Measurements from ENCODE around the gene PCNX3. TPM values are rescaled to one million over a fixed set of nuclear protein-coding genes. Genes with fewer than 3 reads are reported as not detected.

Gene PCNX3
- polyA plus RNA-seq, 3 donors = 0.58 to 36.4 (median 1.7) TPM

DNA sequence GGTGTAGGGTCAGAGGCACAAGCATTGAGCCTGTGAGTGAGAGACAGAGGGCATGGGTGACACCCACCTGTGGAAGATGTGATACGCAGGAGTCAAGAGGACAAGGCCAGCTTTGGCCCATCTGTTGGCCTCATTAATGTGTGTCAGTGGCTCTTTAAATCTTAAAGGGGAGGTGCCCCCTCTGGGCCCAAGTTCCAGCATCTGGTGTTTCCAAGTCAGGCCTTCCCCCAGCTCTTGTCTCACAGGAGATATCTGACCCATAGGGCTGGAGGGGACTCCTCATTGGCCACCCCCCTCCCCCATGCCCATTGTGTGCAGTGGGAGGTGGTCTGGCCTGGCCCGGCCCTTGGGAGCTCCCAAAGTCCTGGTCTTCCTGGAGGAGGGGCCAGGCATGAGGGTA lies 28.9 kb upstream of the PCNX3 start:
- Histone ChIP-seq H3K9me3 (replicated peaks in 1 of 2; ENCODE audit: control insufficient read depth in 1 of 2, insufficient read depth in 1 of 2, low read length in 2 of 2) (no peaks in the 10 kb centered on the region), H3K9ac (ENCODE audit: insufficient read depth, low read length, poor library complexity, severe bottlenecking) (peak overlapping the region; percentile 51), H3K27me3 (ENCODE audit: control insufficient read depth in 2 of 2, insufficient read depth in 2 of 2, low read length in 2 of 2) (no peaks in the 10 kb centered on the region), H3K79me2 (ENCODE audit: insufficient read depth, low read length) (peaks cover 78% of the 10 kb centered on the region), H4K20me1 (ENCODE audit: insufficient read depth, low read length) (peaks cover 97% of the 10 kb centered on the region), H3K4me3 (replicated peaks in 1 of 3; ENCODE audit: low read depth in 2 of 3, low read length in 3 of 3) (peak overlapping the region; percentile 7 to 74 (median 30)), H3K4me2 (replicated peaks; ENCODE audit: extremely low read depth, low read length, poor library complexity, severe bottlenecking) (peak overlapping the region; percentile 82), H3K4me1 (ENCODE audit: control insufficient read depth in 1 of 2, insufficient read depth in 2 of 2, low read length in 2 of 2) (peaks cover 44 to 61% of the 10 kb centered on the region in 2 donors), H2AFZ (ENCODE audit: insufficient read depth, low read depth, low read length, poor library complexity, severe bottlenecking) (no peak overlapping the region), H3K27ac (ENCODE audit: low read depth in 1 of 2, low read length in 2 of 2) (peak overlapping the region; percentile 86 to 89), H3K36me3 (replicated peaks in 1 of 2; ENCODE audit: control insufficient read depth in 1 of 2, insufficient read depth in 2 of 2, low read length in 2 of 2) (peaks cover 64 to 70% of the 10 kb centered on the region in 2 donors)
- intact Hi-C loops (cut with micrococcal nuclease) = no loop called here
- Mint-ChIP-seq H3K4me1 (peaks cover 62% of the 10 kb centered on the region), H3K4me3 (peak overlapping the region; percentile 73 to 87), H3K27ac (peak overlapping the region; percentile 91 to 98 (median 95)), H3K27me3 (ENCODE audit: low read depth in 3 of 3) (peaks cover 0 to 2% (median 0%) of the 10 kb centered on the region in 3 donors), H3K9me3 (no peaks in the 10 kb centered on the region), H3K36me3 (peaks cover 60 to 79% of the 10 kb centered on the region in 2 donors)
- 74% methylated on average over 2 of the region's 2 CpGs for WGBS (ENCODE audit: insufficient coverage)
- DNase-seq = no peak
- no peak for TF ChIP-seq CTCF (IDR thresholded peaks at IDR 0.05)

GRCh38 chr11:65588199-65589054 lies 27.1 kb upstream of the PCNX3 start:
- Mint-ChIP-seq H3K4me3 (peak overlapping the region; percentile 73 to 87), H3K36me3 (peaks cover 48 to 74% of the 10 kb centered on the region in 2 donors), H3K4me1 (peaks cover 57% of the 10 kb centered on the region), H3K27me3 (ENCODE audit: low read depth in 3 of 3) (no peaks in the 10 kb centered on the region), H3K9me3 (no peaks in the 10 kb centered on the region), H3K27ac (peak overlapping the region; percentile 91 to 98 (median 95))
- DNase-seq = peak; percentile 66 to 83 (median 81)
- Histone ChIP-seq H3K79me2 (ENCODE audit: insufficient read depth, low read length) (peaks cover 60% of the 10 kb centered on the region), H3K27me3 (ENCODE audit: control insufficient read depth in 2 of 2, insufficient read depth in 2 of 2, low read length in 2 of 2) (no peaks in the 10 kb centered on the region), H3K4me1 (ENCODE audit: control insufficient read depth in 1 of 2, insufficient read depth in 2 of 2, low read length in 2 of 2) (peaks cover 44 to 63% of the 10 kb centered on the region in 2 donors), H4K20me1 (ENCODE audit: insufficient read depth, low read length) (peaks cover 95% of the 10 kb centered on the region), H3K36me3 (replicated peaks in 1 of 2; ENCODE audit: control insufficient read depth in 1 of 2, insufficient read depth in 2 of 2, low read length in 2 of 2) (peaks cover 61 to 68% of the 10 kb centered on the region in 2 donors), H3K27ac (ENCODE audit: low read depth in 1 of 2, low read length in 2 of 2) (peak overlapping the region; percentile 86 to 89), H3K4me2 (replicated peaks; ENCODE audit: extremely low read depth, low read length, poor library complexity, severe bottlenecking) (peak overlapping the region; percentile 82), H3K9me3 (replicated peaks in 1 of 2; ENCODE audit: control insufficient read depth in 1 of 2, insufficient read depth in 1 of 2, low read length in 2 of 2) (no peaks in the 10 kb centered on the region), H3K4me3 (replicated peaks in 1 of 3; ENCODE audit: low read depth in 2 of 3, low read length in 3 of 3) (peak overlapping the region; percentile 14 to 74 (median 16)), H2AFZ (ENCODE audit: insufficient read depth, low read depth, low read length, poor library complexity, severe bottlenecking) (peak overlapping the region; percentile 37), H3K9ac (ENCODE audit: insufficient read depth, low read length, poor library complexity, severe bottlenecking) (peak overlapping the region; percentile 51)
- intact Hi-C loops (cut with micrococcal nuclease) = loop anchor here in 1 of 2 donors (1.0 kb wide), 3 partner anchors 11 to 48 kb away; partner anchors contain the start of gene FAM89B
- 18% methylated on average over 13 of the region's 13 CpGs for WGBS (ENCODE audit: insufficient coverage)
- TF ChIP-seq CTCF (IDR thresholded peaks at IDR 0.05) = peak; percentile 73
